Uterus (tissue), 4 donors: ENCODE measurements around the gene REEP3. TPM values are rescaled to one million over a fixed set of nuclear protein-coding genes. Genes with fewer than 3 reads are reported as not detected.

Experiments
- DNase-seq, 2 donors: peaks; one replicate each; pipeline ENCODE4 v3.0.0-alpha.2; 2019 to 2020
- H3K27ac ChIP-seq, 2 donors: fragments of 200-600 bp; sonication (generic); 1 replicate in 1 of 2; 2 replicates in 1 of 2; pipeline ENCODE4 v1.5.1; 2016 to 2018
- H3K27me3 ChIP-seq, 2 donors: fragments of 200-600 bp; sonication (generic); one replicate each; pipeline ENCODE4 v1.5.1; 2018 to 2019; ENCODE audit warnings: control low read depth in 1 of 2
- H3K36me3 ChIP-seq, 2 donors: fragments of 200-600 bp; sonication (generic); one replicate each; pipeline ENCODE4 v1.5.1; 2019; ENCODE audit warnings: control low read depth in 1 of 2
- H3K4me1 ChIP-seq, 2 donors: fragments of 200-600 bp; sonication (generic); one replicate each; pipeline ENCODE4 v1.5.1; 2018 to 2019; ENCODE audit warnings: control low read depth in 1 of 2
- H3K4me3 ChIP-seq, 2 donors: fragments of 200-600 bp; sonication (generic); 1 replicate in 1 of 2; 2 replicates in 1 of 2; pipeline ENCODE4 v1.5.1; 2018 to 2019; ENCODE audit warnings: mild to moderate bottlenecking in 1 of 2
- H3K9me3 ChIP-seq, 2 donors: fragments of 200-600 bp; sonication (generic); one replicate each; pipeline ENCODE4 v1.5.1; 2019; ENCODE audit warnings: control low read depth in 1 of 2
- POLR2A ChIP-seq, 2 donors: fragments of 450-650 bp; IDR thresholded peaks; one replicate each; pipeline ENCODE4 v1.6.1; 2016; ENCODE audit warnings: antibody characterized with exemption in 2 of 2, mild to moderate bottlenecking in 1 of 2, moderate library complexity in 1 of 2
- intact Hi-C: fragments of 100-400 bp; cut with DNase I; formaldehyde crosslinking; loops from one replicate; pipeline ENCODE4 v1.15.1; 2023; ENCODE audit warnings: low total_unique reads
- total RNA-seq, 4 donors: library from RNA; depleted of rRNA in 3 of 4; stranded (reverse); fragments of >200 nt in 3 of 4; gene quantifications; one replicate each; pipeline versions ENCODE4 v1.1.0 to v1.2.4, GENCODE V29; 2014 to 2023
- TF ChIP-seq, protein P1 (sequence below), 4 experiments: fragments of 200-600 bp in 2 of 4; fragments of 450-650 bp in 2 of 4; sonication (generic) in 2 of 4; IDR thresholded peaks; one replicate each; pipeline ENCODE4 v1.5.1; 2016 to 2019; ENCODE audit warnings: antibody characterized with exemption in 4 of 4, mild to moderate bottlenecking in 2 of 4, moderate library complexity in 1 of 4
- donor health status: DM: yes; HTN: yes; CAD: no.

The REEP3 gene
- total RNA-seq, 4 donors from 2014 or later: 43.0 to 66.5 (median 58.2) TPM

DNA sequence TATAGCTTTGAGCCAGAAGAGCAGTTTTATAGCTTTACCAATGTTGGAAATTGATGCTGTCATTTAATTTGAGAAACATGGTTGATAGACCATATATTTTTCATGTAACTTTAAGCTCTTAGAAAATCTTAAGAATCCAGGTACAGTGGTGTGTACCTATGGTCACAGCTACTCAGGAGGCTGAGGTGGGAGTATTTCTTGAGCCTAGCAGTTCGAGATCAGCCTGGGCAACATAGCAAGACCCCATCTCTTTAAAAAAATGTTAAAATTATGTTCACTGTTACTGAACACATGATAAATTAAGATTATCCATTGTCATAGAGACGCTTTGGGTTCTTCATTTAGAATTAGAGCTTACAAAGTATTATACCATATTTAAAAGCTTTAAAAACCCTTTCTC, 18.2 kb downstream of the REEP3 start:
- no peak overlapping the region for H3K27ac ChIP-seq
- no peaks in the 10 kb centered on the region for H3K27me3 ChIP-seq
- intact Hi-C loops: no loop called here
- peaks cover 0 to 11% of the 10 kb centered on the region in 2 donors for H3K4me1 ChIP-seq
- DNase-seq: no peak
- H3K4me3 ChIP-seq: no peak overlapping the region
- no peaks in the 10 kb centered on the region for H3K36me3 ChIP-seq
- TF ChIP-seq POLR2A (IDR thresholded peaks at IDR 0.05): no peak
- TF ChIP-seq, protein P1, sequence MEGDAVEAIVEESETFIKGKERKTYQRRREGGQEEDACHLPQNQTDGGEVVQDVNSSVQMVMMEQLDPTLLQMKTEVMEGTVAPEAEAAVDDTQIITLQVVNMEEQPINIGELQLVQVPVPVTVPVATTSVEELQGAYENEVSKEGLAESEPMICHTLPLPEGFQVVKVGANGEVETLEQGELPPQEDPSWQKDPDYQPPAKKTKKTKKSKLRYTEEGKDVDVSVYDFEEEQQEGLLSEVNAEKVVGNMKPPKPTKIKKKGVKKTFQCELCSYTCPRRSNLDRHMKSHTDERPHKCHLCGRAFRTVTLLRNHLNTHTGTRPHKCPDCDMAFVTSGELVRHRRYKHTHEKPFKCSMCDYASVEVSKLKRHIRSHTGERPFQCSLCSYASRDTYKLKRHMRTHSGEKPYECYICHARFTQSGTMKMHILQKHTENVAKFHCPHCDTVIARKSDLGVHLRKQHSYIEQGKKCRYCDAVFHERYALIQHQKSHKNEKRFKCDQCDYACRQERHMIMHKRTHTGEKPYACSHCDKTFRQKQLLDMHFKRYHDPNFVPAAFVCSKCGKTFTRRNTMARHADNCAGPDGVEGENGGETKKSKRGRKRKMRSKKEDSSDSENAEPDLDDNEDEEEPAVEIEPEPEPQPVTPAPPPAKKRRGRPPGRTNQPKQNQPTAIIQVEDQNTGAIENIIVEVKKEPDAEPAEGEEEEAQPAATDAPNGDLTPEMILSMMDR (IDR thresholded peaks at IDR 0.05): no peak
- H3K9me3 ChIP-seq: no peaks in the 10 kb centered on the region

DNA sequence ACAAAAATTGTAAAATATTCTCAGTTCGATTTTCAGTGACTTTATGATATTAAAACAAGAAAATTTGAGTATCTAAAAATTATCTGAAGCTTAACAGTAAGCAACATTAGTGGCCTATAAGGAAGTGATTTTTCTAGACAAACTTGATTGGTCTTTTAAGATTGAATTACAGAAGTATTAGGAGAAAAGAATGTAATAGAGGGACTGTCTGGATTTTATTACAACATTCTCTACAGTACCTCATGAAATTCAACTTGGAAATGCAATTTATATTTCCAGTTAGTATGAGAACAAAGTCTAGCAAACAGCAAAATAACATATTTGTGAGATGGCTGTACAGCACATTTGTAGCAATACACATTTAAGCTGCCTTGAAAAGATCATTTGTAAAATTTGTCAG, 18.8 kb downstream of the REEP3 start:
- no peak overlapping the region for H3K27ac ChIP-seq
- H3K4me3 ChIP-seq: no peak overlapping the region
- H3K27me3 ChIP-seq: no peaks in the 10 kb centered on the region
- H3K4me1 ChIP-seq: peaks cover 0 to 11% of the 10 kb centered on the region in 2 donors
- no peak for TF ChIP-seq POLR2A (IDR thresholded peaks at IDR 0.05)
- TF ChIP-seq, protein P1 (IDR thresholded peaks at IDR 0.05): no peak
- no peaks in the 10 kb centered on the region for H3K9me3 ChIP-seq
- no peak for DNase-seq
- intact Hi-C loops: no loop called here
- no peaks in the 10 kb centered on the region for H3K36me3 ChIP-seq

DNA sequence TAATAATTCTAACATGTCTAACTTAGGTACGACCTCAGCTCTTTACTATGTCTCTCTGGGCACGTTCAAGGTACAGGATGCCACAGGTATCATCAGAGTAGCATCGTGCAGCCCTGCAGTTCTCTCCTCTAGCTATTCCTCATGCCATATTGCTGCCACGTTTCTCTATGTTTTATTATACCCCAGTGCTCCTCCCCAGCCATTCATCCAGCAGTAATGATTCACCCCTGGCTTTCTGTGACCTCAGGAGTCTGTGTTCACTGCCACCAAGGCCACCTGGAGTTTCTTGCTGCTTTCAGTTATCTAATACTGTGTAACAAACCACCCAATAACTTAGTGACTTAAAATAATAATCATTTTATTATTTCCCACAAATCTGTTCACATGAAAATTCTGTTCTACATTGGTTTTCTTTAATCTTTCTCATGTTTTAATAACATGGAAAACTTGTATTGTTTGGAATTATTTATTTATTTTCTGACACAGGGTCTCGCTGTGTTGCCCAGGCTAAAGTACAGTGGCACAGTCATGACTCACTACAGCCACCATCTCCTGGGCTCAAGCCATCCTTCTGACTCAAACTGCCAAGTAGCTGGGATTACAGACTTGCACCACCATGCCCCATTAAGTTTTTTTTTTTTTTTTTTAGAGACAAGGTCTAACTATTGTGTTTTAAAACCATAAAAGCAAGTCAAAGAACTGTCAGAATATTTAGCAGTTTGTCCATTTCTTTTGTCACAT, 21.8 kb downstream of the REEP3 start:
- H3K27me3 ChIP-seq: no peaks in the 10 kb centered on the region
- no peaks in the 10 kb centered on the region for H3K9me3 ChIP-seq
- no peak overlapping the region for H3K27ac ChIP-seq
- peaks cover 0 to 11% of the 10 kb centered on the region in 2 donors for H3K4me1 ChIP-seq
- TF ChIP-seq, protein P1 (IDR thresholded peaks at IDR 0.05): no peak
- TF ChIP-seq POLR2A (IDR thresholded peaks at IDR 0.05): no peak
- no peaks in the 10 kb centered on the region for H3K36me3 ChIP-seq
- intact Hi-C loops: no loop called here
- H3K4me3 ChIP-seq: no peak overlapping the region
- no peak for DNase-seq

DNA sequence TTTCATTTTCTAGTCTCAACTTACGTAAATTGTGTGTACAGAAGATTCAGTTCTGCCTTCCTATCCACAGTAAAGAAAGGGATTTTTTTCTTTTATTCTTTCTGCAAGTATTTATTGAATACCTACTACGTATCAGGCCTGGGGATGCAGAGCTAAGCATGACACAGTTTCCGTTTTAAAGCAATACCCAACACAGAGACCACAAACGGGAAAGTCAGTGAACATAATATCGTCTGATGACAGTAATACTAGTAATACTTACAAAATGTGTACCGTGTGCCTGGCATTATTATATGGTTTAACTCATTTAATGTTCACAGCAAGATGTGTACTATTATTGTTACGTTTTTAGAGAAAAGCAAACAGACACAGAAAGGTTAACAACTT, 22.4 kb downstream of the REEP3 start:
- no peaks in the 10 kb centered on the region for H3K36me3 ChIP-seq
- no peaks in the 10 kb centered on the region for H3K9me3 ChIP-seq
- no peak overlapping the region for H3K4me3 ChIP-seq
- no peaks in the 10 kb centered on the region for H3K27me3 ChIP-seq
- no peak for TF ChIP-seq POLR2A (IDR thresholded peaks at IDR 0.05)
- TF ChIP-seq, protein P1 (IDR thresholded peaks at IDR 0.05): no peak
- H3K27ac ChIP-seq: no peak overlapping the region
- intact Hi-C loops: no loop called here
- DNase-seq: no peak
- H3K4me1 ChIP-seq: peaks cover 0 to 11% of the 10 kb centered on the region in 2 donors

DNA sequence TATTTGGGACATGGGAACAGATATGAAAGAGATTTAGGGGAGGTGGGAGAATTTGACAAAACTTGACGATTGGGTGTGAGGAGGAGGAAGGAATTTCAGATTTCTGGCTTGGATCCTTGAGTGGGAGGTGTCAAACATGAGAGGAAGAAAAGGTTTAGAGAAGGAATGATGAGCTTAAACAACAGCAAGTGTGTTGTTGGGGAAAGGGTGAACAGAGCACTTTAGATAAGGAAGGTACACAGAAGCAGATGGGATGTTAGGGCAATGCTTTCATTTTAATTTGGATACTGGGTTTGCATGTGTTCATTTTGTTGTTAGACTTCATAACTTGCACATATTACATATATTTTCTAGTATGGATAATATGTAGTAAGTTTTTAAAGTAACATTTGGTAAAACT, 23.2 kb downstream of the REEP3 start:
- Histone ChIP-seq H3K4me3 (no peak overlapping the region), H3K27ac (no peak overlapping the region), H3K27me3 (no peaks in the 10 kb centered on the region), H3K36me3 (no peaks in the 10 kb centered on the region), H3K4me1 (peaks cover 0 to 11% of the 10 kb centered on the region in 2 donors), H3K9me3 (no peaks in the 10 kb centered on the region)
- intact Hi-C loops: no loop called here
- no peak for TF ChIP-seq POLR2A (IDR thresholded peaks at IDR 0.05)
- TF ChIP-seq, protein P1 (IDR thresholded peaks at IDR 0.05): no peak
- no peak for DNase-seq
